Activated T-cell treated with anti-CD3 and anti-CD28 coated beads, Interleukin-2, amount 50 U/mL, for 24 hours (primary cell): ENCODE results near the gene PLD4.
"Not testable (repeated sequence)": the region's sequence is repeated elsewhere in the genome, so short reads cannot be mapped to it uniquely, and the experiment has no call there.

ENCODE experiments used
- DNase-seq: peaks from one replicate; pipeline ENCODE4 v3.0.0-alpha.2; 2020
- H3K27ac Mint-ChIP-seq: 2 replicates; pipeline ENCODE4 v1.8.0; 2020; ENCODE audit warnings: mild to moderate bottlenecking, mixed read lengths
- H3K27me3 Mint-ChIP-seq: 2 replicates; pipeline ENCODE4 v1.8.0; 2020; ENCODE audit warnings: mixed read lengths
- H3K36me3 Mint-ChIP-seq: 2 replicates; pipeline ENCODE4 v1.8.0; 2020; ENCODE audit warnings: low read depth, mixed read lengths
- H3K4me1 Mint-ChIP-seq: 2 replicates; pipeline ENCODE4 v1.8.0; 2020; ENCODE audit warnings: low read depth, mixed read lengths
- H3K4me3 Mint-ChIP-seq: 2 replicates; pipeline ENCODE4 v1.8.0; 2020; ENCODE audit warnings: mild to moderate bottlenecking, moderate library complexity, mixed read lengths
- H3K9me3 Mint-ChIP-seq: 2 replicates; pipeline ENCODE4 v1.8.0; 2020; ENCODE audit warnings: mixed read lengths

Gene PLD4

GRCh38 chr14:104945266-104945665, 20.6 kb downstream of the PLD4 start:
- not testable (repeated sequence) for DNase-seq, H3K4me3 Mint-ChIP-seq, H3K36me3 Mint-ChIP-seq, H3K9me3 Mint-ChIP-seq, H3K27ac Mint-ChIP-seq, H3K4me1 Mint-ChIP-seq, H3K27me3 Mint-ChIP-seq

- DNase-seq, H3K4me1 Mint-ChIP-seq, H3K9me3 Mint-ChIP-seq, H3K27ac Mint-ChIP-seq, H3K27me3 Mint-ChIP-seq, H3K4me3 Mint-ChIP-seq, H3K36me3 Mint-ChIP-seq: not testable (repeated sequence)
Measured at GRCh38 chr14:104945986-104946965, 21.6 kb downstream of the PLD4 start.

GRCh38 chr14:104947201-104947600, 22.5 kb downstream of the PLD4 start:
- H3K4me1 Mint-ChIP-seq, H3K36me3 Mint-ChIP-seq, DNase-seq, H3K4me3 Mint-ChIP-seq, H3K27me3 Mint-ChIP-seq, H3K9me3 Mint-ChIP-seq, H3K27ac Mint-ChIP-seq: not testable (repeated sequence)

DNA sequence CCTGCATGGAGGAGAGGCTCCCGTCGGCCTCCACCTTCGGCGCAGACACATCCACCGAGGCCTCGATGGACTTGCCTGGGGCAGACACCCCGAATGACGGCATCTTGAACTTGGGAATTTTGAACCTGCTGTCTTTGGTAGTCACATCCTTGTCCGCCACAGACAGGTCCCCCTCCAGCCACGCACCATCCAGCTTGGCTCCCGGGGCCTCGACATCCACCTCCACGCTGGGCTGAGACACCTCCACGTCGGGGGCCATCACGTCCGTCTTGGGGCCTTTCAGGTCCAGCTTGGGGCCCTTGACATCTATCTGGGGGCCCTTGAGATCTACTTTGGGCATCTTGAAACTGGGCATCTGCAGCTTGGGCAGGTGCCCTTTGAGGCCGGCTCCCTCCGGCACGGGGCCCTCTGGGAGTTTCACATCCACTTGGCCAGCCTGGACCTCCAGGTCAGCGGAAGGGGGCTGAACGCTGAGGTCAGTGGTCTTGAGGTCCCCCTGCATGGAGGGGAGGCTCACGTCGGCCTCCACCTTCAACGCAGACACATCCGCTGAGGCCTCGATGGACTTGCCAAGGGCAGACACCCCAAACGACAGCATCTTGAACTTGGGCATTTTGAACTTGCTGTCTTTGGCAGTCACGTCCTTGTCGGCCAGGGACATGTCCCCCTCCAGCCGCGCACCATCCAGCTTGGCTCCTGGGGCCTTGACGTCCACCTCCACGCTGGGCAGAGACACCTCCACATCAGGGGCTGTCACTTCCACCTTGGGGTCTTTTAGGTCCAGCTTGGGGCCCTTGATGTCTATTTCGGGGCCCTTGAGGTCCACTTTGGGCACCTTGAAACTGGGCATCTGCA, 23.4 kb downstream of the PLD4 start:
- DNase-seq, H3K9me3 Mint-ChIP-seq, H3K4me1 Mint-ChIP-seq, H3K27me3 Mint-ChIP-seq, H3K36me3 Mint-ChIP-seq, H3K4me3 Mint-ChIP-seq, H3K27ac Mint-ChIP-seq: not testable (repeated sequence)

- H3K9me3 Mint-ChIP-seq: no peaks in the 10 kb centered on the region
Measured at GRCh38 chr14:104948736-104949031, 24.0 kb downstream of the PLD4 start.

DNA sequence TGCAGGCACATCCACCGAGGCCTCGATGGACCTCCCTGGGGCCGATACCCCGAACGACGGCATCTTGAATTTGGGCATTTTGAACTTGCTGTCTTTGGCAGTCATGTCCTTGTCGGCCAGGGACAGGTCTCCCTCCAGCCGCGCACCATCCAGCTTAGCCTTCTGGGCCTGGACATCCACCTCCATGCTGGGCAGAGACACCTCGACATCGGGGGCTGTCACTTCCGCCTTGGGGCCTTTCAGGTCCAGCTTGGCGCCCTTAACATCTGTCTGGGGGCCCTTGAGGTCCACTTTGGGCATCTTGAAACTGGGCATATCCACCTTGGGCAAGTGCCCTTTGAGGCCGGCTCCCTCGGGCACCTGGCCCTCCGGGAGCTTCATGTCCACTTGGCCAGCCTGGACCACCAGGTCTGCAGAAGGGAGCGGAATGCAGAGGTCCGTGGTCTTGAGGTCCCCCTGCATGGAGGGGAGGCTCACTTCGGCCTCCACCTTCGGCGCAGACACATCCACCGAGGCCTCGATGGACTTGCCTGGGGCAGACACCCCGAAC, 24.8 kb downstream of the PLD4 start:
- H3K27ac Mint-ChIP-seq, H3K27me3 Mint-ChIP-seq, H3K9me3 Mint-ChIP-seq, DNase-seq, H3K4me1 Mint-ChIP-seq, H3K36me3 Mint-ChIP-seq, H3K4me3 Mint-ChIP-seq: not testable (repeated sequence)

More at GRCh38 chr14:104948736-104949031, 24.0 kb downstream of the PLD4 start:
- DNase-seq: no peak
- no peaks in the 10 kb centered on the region for H3K27me3 Mint-ChIP-seq
- H3K36me3 Mint-ChIP-seq: no peaks in the 10 kb centered on the region
- no peak overlapping the region for H3K27ac Mint-ChIP-seq
- H3K4me1 Mint-ChIP-seq: no peaks in the 10 kb centered on the region
- H3K4me3 Mint-ChIP-seq: no peak overlapping the region

- Mint-ChIP-seq H3K27ac (no peak overlapping the region), H3K4me1 (no peaks in the 10 kb centered on the region), H3K9me3 (no peaks in the 10 kb centered on the region), H3K36me3 (no peaks in the 10 kb centered on the region), H3K27me3 (no peaks in the 10 kb centered on the region), H3K4me3 (no peak overlapping the region)
- no peak for DNase-seq
Measured at GRCh38 chr14:104950021-104950420, 25.3 kb downstream of the PLD4 start.

- H3K27me3 Mint-ChIP-seq, H3K4me1 Mint-ChIP-seq, H3K27ac Mint-ChIP-seq, H3K4me3 Mint-ChIP-seq, H3K36me3 Mint-ChIP-seq, DNase-seq, H3K9me3 Mint-ChIP-seq: not testable (repeated sequence)
Measured at GRCh38 chr14:104950701-104951100, 26.0 kb downstream of the PLD4 start.

GRCh38 chr14:104951863-104952657, 27.4 kb downstream of the PLD4 start:
- H3K36me3 Mint-ChIP-seq, H3K4me3 Mint-ChIP-seq, H3K27me3 Mint-ChIP-seq, DNase-seq, H3K27ac Mint-ChIP-seq, H3K4me1 Mint-ChIP-seq, H3K9me3 Mint-ChIP-seq: not testable (repeated sequence)

- H3K27me3 Mint-ChIP-seq: peaks cover 15% of the 10 kb centered on the region
- no peaks in the 10 kb centered on the region for H3K36me3 Mint-ChIP-seq
- H3K27ac Mint-ChIP-seq: no peak overlapping the region
Measured at GRCh38 chr14:104953097-104953496, 28.4 kb downstream of the PLD4 start.

GRCh38 chr14:104953896-104954656, 29.4 kb downstream of the PLD4 start:
- Mint-ChIP-seq H3K27ac (no peak overlapping the region), H3K4me3 (no peak overlapping the region), H3K9me3 (no peaks in the 10 kb centered on the region), H3K27me3 (peaks cover 15% of the 10 kb centered on the region), H3K36me3 (no peaks in the 10 kb centered on the region), H3K4me1 (no peaks in the 10 kb centered on the region)
- no peak for DNase-seq

More at GRCh38 chr14:104953097-104953496, 28.4 kb downstream of the PLD4 start:
- no peak overlapping the region for H3K4me3 Mint-ChIP-seq
- no peaks in the 10 kb centered on the region for H3K4me1 Mint-ChIP-seq
- DNase-seq: no peak
- H3K9me3 Mint-ChIP-seq: no peaks in the 10 kb centered on the region

DNA sequence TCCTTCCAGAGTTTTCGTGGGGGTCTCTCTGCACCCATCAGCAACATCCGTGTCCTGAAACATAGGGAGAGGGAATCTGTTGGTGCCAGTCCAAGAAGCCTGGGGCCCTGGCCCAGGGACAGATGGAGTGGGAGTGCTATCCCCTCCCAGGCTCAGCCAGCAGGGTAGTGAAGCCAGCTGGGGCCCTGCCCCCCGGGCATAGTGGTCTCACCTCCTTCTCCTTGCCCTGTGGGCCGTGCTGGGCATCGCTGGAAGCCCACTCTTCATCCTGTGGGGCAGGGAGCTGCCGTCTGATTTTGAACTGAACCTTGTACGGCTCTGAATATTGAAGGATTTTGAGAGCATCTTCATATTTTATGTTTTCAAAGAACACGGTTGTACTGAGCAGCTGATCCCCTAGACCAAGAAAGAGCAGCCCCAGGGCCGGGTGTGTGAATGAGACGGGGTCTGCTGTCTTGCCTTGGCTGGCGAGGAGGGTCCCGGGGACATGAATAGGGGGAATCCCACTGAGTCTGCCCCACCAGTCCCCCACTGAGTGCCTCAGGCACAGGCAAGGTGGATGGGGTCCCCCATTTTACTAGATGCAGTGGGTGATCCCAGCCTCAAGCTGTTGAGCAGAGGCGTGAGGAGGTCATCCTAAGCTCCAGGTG, 30.2 kb downstream of the PLD4 start:
- no peaks in the 10 kb centered on the region for H3K4me1 Mint-ChIP-seq
- no peaks in the 10 kb centered on the region for H3K9me3 Mint-ChIP-seq
- peaks cover 15% of the 10 kb centered on the region for H3K27me3 Mint-ChIP-seq
- no peak for DNase-seq
- no peak overlapping the region for H3K27ac Mint-ChIP-seq
- H3K36me3 Mint-ChIP-seq: no peaks in the 10 kb centered on the region
- no peak overlapping the region for H3K4me3 Mint-ChIP-seq

GRCh38 chr14:104955396-104955770, 30.7 kb downstream of the PLD4 start:
- Mint-ChIP-seq H3K9me3 (no peaks in the 10 kb centered on the region), H3K27ac (no peak overlapping the region), H3K4me3 (no peak overlapping the region), H3K4me1 (no peaks in the 10 kb centered on the region), H3K27me3 (peaks cover 15% of the 10 kb centered on the region), H3K36me3 (no peaks in the 10 kb centered on the region)
- DNase-seq: no peak
